SK-MEL-5 (cell line): Measurements from ENCODE around the gene PRAF2. TPM values are rescaled to one million over a fixed set of nuclear protein-coding genes. Genes with fewer than 3 reads are reported as not detected.

Experiments
- DNase-seq: peaks from one replicate; pipeline ENCODE4 v3.0.0-alpha.2; 2016; ENCODE audit warnings: low read depth, low spot score
- in situ Hi-C: cut with HindIII; loops from 2 replicates; pipeline ENCODE4 v1.10.0; 2016; ENCODE audit warnings: low sequenced_read_pairs, high pct_unique_total_duplicates, low pct_unique_long_range_greater_than_20kb
- total RNA-seq: library from RNA; depleted of rRNA; stranded (reverse); fragments of >200 nt; shearing (Covaris generic); gene quantifications from 2 replicates; pipeline ENCODE4 v1.2.3, GENCODE V29; 2014

PRAF2 gene
- total RNA-seq, 1 experiment from 2014 or later, result 2.3 TPM

GRCh38 chrX:49082271-49082871, 8.6 kb upstream of the PRAF2 start:
- in situ Hi-C loops, result no loop called here
- DNase-seq, result no peak

DNA sequence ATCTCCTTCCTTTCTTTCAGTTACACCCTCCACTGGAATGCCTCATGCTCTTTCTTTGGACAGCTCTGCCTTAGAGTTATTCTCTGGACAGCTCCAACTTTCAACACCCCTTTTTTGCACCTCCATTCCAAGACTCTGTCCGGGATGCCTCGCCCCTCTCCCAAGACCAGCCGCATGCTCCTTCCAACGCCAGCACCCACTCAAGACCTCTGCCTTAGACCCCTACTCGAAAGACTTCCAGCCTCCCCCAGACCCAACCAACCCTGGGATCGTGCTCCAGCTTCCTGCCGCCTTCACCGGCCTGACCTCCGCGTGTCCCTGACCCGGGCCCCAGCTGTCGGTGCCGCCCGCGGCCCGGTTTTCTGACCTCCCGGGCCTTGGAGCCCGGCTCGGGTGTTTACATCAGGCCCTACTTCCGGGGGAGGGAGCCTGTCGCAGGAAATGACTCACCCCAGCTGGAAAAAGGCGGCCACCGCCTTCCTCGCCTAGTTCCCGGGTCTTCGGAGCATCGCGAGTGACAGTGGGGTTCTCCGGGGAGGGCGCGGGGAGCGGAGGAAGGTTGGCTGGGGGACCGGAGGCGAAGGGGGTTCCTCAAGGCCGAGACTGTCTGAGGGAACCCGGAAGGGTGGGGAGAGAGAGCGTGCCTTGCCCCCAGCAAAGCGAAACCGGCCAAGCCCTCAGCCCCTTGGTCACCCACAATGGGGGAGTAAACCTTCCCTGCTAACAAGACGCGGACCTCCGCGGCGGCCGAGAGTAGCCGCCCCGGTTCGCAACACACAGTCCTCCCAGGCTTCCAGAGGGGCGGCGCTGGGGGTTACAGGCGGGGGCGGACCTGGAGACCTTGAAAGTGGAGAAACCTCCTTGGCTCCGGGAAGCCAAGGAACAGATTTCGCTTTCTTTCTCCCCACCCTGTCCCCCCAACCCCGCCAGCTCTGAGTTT, 6.0 kb upstream of the PRAF2 start, which contains the start of gene WDR45:
TSS of gene WDR45 (minus strand) at position 399 of the 940 bp plus-strand sequence. CDS start 1,792 bp downstream, outside the sequence.
- in situ Hi-C loops, result no loop called here
- DNase-seq, result peak; percentile 63

- in situ Hi-C loops, result no loop called here
- no peak for DNase-seq
These were observed 4.1 kb upstream of the PRAF2 start for GRCh38 chrX:49077941-49078340.

- in situ Hi-C loops, result no loop called here
These were observed 1.5 kb upstream of the PRAF2 start for GRCh38 chrX:49075347-49075746.

DNA sequence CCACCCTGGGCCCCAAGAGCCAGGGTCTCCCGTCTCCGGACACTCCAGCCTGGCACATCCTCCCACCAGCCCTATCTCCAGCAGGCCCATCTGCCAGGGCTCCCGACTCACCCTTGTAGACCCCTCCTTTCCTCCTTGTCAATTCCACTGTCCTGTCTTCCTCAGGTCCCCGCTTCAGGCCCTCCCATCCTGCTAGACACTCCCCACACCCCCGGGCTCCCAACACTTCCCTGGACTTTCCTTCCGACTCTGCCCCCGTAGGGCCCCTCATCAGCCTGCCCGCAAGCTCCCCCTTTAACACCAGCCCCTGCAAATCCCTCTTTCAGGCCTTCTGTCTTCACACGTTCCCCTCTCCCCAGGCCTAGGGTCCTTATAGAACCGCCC, 1.1 kb downstream of the PRAF2 start:
- in situ Hi-C loops, result no loop called here
- no peak for DNase-seq

More at GRCh38 chrX:49075347-49075746, 1.5 kb upstream of the PRAF2 start:
- DNase-seq, result no peak

DNA sequence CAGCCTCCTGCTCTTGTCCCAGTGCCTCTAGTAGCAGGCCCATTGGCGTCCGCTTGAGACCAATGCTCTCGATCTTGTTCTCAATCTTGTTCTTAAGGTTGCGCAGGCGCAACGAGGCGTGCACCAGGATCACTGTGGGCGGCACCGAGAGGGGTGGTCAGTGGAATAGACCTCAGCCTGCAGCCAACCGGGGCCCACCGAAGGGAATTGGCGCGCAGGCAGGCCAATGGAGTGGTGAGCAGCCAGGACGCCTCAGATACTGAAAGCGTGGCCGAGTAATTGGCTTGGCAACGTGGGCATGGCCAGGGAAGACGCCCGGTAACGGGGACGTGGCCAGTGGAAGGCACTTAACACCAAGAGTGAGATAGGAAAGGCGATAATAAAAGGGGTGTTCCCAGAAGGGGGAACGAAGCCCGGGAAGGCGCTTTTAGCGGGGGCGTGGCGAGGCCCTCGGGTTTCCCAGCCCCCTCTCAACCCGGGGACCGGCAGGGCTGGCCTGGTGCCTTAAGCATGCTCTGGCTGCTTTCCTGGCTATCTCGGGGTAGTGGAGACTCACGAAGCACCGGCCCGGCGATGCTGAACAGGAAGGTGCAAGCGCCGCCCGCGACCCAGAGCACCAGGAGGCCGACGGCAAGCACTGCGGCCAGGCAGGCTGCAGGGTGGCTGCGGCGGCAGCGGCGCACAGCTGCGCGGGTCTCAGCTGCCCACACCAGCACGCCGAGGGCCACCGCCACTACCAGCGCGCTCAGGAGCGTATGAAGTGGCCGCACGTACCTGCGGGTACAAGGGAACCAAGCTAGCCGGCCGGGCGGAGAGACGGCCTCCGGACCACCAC, 1.7 kb downstream of the PRAF2 start:
- DNase-seq, result no peak
- in situ Hi-C loops, result no loop called here

GRCh38 chrX:49070988-49071387, 2.8 kb downstream of the PRAF2 start:
- DNase-seq, result no peak
- in situ Hi-C loops, result no loop called here

- in situ Hi-C loops, result no loop called here
These were observed 4.8 kb downstream of the PRAF2 start for GRCh38 chrX:49069038-49069437.

DNA sequence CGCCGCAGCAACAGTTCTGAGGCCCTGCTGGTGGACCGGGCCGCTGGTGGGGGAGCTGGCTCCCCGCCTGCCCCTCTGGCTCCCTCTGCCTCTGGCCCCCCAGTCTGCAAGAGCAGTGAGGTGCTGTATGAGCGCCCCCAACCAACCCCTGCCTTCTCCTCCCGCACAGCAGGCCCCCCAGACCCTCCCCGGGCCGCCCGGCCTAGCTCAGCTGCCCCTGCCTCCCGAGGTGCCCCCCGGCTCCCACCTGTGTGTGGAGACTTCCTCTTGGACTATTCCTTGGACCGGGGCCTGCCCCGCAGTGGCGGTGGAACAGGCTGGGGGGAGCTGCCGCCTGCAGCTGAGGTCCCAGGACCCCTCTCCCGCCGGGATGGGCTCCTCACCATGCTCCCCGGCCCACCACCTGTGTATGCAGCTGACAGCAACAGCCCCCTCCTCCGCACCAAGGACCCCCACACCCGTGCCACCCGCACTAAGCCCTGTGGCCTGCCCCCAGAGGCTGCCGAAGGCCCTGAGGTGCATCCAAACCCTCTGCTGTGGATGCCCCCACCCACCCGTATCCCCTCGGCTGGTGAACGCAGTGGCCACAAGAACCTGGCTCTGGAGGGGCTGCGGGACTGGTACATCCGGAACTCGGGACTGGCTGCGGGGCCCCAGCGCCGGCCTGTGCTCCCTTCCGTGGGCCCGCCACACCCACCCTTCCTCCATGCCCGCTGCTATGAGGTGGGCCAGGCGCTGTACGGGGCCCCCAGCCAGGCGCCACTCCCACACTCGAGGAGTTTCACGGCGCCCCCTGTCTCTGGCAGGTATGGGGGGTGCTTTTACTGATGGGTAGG, 6.3 kb downstream of the PRAF2 start:
- in situ Hi-C loops, result no loop called here
- DNase-seq, result no peak

More at GRCh38 chrX:49069038-49069437, 4.8 kb downstream of the PRAF2 start:
- DNase-seq, result no peak

DNA sequence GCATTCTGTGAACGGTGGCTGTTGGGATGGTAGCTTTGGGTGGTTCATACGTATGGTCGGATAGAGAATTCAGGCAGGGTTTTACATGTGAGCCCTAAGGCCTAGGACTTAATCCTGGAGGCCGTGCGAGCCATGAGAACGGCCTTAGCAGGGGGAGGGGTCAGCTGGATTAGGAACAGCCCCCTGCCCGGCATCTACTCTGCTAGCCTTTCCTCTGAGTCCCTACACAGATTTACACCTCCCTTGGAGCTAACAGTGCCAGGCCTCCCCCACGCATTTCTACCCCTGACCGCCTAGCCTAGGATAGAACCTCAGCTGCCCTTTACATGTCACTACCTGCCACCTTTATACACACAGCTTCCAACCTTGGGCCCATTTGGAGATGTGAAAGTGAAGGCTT, 7.1 kb downstream of the PRAF2 start:
- DNase-seq, result no peak
- in situ Hi-C loops, result no loop called here

- DNase-seq, result no peak
- in situ Hi-C loops, result no loop called here
These were observed 7.5 kb downstream of the PRAF2 start for GRCh38 chrX:49066278-49066677.

DNA sequence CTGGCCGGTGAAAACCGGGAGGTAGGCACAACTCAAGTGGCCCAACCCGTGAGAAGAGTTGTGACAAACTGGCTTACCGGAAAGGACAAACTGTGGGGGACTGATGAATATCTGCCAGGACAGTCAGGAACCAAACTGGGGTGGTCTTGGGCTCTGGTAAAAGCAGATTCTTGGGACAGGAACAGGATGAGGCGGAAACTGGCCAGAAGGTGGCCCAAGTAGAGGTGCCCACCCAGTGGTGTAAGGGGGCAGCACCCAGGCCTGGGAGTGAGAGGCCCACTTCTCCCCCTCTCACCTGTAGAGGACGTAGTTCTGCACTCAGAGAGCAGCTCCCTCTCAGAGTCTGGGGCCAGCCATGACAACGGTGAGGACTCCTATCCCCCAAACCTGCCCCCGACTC, 9.1 kb downstream of the PRAF2 start:
- in situ Hi-C loops, result no loop called here
- DNase-seq, result no peak

DNA sequence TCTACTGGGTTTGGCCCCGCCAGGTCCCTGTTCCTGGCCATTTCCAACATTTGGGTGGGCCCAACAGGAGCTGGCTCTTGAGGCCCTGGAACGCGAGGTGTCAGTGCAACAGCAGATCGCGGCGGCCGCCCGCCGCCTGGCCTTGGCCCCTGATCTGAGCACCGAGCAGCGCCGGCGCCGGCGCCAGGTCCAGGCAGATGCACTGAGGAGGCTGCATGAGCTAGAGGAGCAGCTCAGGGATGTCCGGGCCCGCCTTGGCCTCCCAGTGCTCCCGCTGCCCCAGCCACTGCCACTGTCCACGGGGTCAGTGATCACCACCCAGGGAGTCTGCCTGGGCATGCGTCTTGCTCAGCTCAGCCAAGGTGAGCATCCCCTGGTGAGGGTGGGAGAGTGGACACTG, 9.5 kb downstream of the PRAF2 start:
- DNase-seq, result no peak
- in situ Hi-C loops, result no loop called here

DNA sequence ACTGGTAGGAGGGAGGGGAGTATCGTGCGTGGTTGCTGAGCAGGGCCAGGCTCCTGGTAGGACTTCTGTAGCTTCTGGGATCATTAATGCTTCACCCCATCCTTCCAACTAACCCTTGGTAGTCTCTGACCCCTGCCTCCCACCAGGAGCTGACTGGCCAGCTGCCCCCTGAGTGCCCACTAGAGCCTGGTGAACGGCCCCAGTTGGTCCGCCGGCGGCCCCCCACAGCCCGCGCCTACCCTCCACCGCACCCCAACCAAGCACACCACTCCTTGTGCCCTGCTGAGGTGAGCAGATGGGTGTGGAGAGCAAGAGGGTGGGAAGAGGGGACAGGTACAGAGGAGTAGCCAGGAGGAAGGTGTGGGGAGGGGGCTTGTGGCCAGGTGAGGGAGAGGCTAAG, 10.1 kb downstream of the PRAF2 start:
- in situ Hi-C loops, result no loop called here

DNA sequence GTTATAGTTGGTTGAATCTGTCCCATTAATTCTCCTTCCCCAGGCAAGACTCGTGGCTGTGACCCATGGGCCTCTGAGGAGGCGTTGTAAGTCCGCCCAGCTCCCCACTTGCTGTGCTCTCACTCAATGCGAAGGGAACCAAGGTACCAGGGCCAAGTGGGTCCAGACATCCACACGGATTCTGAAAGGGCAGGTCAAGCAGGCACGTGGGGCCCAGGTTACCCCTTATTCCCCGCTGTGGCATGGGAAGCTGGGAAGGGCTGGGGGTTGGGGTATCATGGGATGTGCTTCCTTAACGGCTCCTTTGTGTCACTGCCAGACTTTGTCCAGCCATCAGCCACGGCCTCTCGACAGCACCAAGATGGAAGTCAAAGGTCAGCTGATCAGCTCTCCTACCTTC, 11.9 kb downstream of the PRAF2 start:
- in situ Hi-C loops, result no loop called here

More for the DNA sequence above, 10.1 kb downstream of the PRAF2 start:
- no peak for DNase-seq

DNA sequence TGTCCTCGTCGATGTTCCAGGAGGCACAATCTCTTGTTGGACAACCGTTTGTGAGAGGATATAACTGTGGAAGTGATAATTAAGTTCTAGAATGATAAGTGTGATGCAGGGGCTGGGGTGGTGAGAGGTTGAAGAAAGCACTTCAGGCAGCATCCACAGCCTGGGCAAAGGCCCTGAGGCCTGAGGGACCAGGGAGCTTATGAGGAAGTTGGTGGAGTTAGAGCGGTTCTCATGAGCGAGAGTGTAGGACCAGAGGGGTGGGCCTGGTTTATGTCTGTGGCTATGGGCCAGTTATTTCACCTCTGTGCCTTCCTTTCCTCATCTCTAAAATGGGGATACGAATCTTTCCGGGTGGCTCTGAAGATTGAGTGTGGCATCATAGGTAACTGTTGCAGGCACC, 12.3 kb downstream of the PRAF2 start:
- no peak for DNase-seq
- in situ Hi-C loops, result no loop called here

More for the DNA sequence above, 11.9 kb downstream of the PRAF2 start:
- DNase-seq, result no peak

DNA sequence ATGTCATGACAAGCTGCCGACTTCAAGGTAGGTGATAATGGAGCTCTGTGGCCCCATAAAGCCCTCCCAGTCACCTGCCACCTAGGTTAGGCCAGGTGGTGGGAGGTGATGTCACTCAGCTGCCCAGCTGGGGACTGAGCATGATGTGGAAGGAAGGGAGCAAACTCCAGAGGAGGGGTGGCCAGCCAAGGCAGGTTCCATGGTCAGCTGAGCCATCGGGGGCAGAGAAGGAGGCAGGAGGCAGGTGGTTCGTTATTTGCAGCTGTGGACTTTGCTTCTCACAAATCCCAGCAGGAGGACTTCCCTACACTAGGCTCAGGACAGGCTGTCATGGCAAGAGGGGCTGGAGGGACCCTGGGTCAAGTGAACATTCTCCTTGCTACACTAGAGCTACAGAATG, 12.9 kb downstream of the PRAF2 start:
- no peak for DNase-seq
- in situ Hi-C loops, result no loop called here
